Measurements from ENCODE around the gene PCDH1.
A peak's percentile ranks its signal among the peaks of the same experiment; 100 is the strongest.
"Not testable (repeated sequence)": the region's sequence is repeated elsewhere in the genome, so short reads cannot be mapped to it uniquely, and the experiment has no call there.

PCDH1 gene

GRCh38 chr5:141897425-141897824, 19.2 kb upstream of the PCDH1 start:
- DNase-seq = no peak

DNA sequence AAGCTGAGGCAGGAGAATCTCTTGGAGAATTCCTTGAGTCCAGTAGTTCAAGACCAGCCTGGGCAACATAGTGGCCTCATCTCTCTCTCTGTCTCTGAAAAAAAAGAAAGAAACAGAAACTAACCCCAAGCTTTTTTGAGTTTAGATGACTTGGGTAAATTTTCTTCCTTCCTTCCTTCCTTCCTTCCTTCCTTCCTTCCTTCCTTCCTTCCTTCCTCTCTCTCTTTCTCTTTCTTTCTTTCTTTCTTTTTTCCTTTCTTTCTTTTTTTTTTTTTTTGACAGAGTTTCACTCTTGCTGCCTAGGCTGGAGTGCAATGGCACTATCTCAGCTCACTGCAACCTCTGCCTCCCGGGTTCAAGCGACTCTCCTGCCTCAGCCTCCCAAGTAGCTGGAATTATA, 12.2 kb upstream of the PCDH1 start:
- DNase-seq = not testable (repeated sequence)

- DNase-seq = no peak
Measured at GRCh38 chr5:141889282-141889871, 11.2 kb upstream of the PCDH1 start.

- no peak for DNase-seq
Measured at GRCh38 chr5:141883892-141884318, 5.7 kb upstream of the PCDH1 start.

DNA sequence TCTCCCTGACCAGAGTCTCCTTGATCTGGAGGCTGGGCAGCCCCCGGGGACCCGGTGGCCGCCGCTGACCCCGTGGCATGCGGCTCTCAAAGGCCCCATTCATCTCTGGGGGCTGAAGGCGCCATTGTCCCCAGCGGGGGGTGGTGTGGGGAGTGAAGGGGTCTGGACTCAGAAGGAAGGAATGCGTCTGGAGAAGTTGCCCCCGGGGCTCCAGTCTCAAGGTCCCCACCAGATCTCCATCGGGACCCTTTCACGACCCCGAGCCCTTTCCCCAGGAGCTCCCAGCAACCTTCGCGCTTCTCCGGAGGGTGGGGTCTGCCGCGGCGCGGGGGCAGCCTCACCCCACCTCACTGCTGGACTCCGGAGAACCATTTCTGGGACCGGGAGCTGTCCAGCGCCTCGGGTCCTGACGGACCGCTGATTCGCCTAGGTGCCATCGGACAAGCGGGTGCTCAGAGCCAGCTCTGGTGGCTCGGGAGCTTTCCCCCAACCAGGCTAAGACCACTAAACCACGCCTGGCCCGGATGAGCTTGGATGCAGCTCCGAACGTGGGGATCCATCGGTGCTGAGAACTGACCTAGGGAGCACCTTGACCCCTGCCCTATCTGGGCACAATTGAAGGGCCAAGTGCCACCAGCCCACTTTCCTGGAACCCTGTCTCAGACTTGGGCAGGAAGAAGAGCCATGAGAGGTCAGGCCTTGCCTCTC, 5.1 kb upstream of the PCDH1 start:
- DNase-seq = no peak

DNA sequence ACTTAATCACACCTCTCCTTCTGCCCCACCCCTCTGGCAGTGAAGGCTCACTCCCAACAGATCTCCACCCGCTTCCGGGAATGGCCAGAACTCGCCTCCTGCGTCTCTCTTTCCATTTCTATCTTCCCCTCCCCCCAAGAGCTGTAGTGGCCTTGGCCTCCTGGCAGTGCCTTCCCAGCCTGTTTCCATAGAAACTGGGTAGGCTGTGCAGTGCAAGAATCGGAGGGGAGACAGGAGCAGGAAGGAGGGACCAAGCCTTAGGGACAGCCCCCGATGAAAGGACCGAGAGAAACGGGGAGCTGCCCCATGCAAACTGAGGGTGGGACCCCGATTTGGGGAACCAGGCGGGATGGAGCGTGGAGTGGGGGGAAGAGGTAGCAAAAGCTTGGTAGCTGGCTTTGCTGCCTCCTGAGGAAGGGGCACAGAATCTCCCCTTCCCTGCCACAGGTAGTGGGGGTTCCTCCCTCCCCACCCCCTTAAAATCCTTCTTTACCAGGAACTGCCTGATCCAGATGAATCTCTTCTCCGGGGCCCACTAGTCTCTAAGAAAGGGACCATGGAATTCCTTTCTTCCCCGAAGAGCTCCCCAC, 4.5 kb upstream of the PCDH1 start:
- DNase-seq = no peak

DNA sequence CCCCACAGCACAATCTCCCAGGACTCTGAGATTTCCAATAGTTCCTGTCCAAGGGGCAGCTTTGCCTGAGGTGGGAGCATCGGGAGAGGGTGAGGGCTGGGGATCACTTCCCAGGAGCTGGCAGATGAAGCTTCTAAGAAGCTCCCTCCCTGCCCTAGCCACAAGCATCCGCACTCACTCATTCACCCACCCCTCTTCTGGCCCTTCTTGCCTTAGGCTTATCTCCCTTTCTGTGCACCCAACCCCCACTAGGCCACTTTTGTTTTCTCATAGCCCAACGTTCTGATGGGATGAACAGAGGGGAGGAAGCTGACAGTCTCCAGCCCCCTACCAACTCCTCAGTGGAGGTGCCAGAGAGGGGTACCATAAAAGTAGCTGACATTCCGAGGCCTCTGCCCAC, 3.7 kb upstream of the PCDH1 start:
- DNase-seq = no peak

DNA sequence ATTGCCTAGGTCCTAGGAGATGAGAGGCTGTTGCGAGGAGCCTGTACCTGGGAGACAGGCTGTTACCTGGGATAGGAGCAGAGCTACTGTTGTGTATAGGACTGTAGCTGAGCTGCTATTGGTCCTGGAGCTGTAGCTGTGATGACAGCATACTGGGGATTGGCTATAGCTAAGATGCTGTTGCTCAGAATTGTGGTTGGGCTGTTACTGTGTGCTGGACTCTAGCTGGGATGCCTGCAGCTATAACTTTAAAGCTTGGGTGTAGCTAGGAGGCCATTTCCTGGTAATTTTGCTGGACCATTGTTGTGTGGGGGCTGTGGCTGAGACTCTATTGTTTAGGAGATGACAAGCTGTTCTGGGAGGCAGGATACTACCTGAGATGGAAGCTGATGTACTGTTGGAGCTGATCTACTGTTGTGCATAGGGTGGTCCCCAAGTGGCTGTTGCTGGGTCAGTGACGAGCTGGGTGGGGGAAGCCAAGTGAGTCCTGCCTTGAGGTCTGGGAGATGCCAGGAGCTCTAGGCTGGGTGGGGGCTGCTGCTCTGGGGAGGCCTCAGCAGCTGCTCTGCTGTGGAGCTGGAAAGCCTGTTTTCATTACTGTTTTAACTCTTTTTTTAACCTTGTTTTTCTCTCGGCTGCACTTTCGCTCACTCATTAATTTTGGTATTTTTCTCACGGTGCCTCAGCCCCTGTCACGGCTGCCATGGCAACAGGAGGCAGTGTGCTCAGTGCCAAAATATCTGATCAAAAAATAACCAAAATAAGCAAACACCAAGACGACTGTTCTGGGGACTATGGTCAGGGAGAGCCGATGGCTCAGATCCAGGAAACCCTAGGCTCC, 3.0 kb upstream of the PCDH1 start:
- no peak for DNase-seq

GRCh38 chr5:141879941-141880738, 1.9 kb upstream of the PCDH1 start:
- no peak for DNase-seq

GRCh38 chr5:141879426-141879759, 1.2 kb upstream of the PCDH1 start:
- DNase-seq = no peak

DNA sequence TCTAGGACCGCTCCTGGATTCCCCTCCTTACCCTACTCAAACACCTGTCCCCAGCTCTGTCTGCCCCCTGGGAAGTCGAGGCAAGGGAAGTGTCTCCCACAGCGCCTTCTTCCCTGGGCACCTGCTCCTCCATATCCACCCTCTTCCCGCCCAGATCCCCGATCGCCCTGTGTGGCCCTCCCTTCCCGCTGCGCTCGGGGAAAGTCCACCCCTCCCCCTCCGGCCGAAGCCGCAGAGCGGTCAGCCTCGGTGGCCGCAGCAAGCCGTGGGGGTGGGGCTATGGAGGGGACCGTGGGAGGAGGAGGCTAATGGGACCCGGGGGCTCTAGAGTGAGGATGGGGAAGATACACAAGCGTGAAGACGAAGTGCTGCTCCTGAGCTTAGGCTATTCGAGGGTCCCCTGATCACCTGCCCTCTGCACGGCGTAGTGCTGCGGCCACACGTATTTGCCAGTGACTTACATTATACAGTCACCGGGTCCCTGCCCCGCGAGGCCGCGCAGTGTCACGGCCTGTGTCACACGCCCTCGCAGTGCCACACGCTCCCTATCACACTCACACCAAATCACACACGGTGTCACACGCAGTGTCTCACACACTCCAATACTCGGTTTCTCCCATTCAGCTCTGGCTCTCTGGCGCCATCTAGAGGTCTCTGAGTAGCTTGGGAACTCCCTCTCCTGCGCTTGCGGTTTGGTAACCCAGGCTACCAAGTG, 658 bp upstream of the PCDH1 start:
- peak; percentile 81 for DNase-seq

- peak; percentile 46 for DNase-seq
Measured at GRCh38 chr5:141877356-141878185, 639 bp downstream of the PCDH1 start.

DNA sequence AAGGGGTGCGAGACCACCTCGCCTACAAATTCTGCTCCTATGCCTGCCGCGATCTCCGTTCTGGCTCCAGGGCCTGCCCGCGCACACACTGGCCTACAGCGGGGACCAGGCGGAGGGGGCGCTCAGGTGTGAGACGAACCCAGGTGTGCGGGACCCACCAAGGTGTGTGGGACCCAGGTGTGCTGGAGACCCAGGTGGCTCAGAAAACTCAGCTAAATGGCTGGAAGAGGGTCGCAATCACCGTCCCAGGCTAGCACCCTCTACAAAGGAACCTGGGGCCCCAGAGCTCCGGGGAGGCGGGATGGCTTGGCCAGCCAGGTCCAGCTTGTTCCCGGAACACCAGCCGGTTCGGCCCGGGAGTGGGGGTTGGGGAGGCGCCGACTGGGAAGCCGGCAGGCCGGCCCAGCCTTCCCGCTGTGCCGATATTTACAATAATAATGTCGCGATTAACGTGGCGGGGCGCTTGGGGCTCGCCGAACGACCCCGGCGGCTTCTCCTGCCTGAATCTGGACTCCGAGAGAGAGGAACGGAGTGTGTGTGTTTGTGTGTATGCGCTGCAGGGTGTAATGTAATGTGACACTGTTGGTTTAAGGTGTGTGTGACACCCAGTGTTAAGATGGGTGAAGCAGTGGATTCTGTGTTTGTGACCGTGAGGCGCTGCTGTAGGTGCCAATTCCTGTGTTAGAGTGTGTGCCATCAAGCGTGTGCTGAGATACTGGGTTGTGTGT, 1.4 kb downstream of the PCDH1 start:
- DNase-seq = no peak

- DNase-seq = no peak
Measured at GRCh38 chr5:141875795-141876627, 2.2 kb downstream of the PCDH1 start.

DNA sequence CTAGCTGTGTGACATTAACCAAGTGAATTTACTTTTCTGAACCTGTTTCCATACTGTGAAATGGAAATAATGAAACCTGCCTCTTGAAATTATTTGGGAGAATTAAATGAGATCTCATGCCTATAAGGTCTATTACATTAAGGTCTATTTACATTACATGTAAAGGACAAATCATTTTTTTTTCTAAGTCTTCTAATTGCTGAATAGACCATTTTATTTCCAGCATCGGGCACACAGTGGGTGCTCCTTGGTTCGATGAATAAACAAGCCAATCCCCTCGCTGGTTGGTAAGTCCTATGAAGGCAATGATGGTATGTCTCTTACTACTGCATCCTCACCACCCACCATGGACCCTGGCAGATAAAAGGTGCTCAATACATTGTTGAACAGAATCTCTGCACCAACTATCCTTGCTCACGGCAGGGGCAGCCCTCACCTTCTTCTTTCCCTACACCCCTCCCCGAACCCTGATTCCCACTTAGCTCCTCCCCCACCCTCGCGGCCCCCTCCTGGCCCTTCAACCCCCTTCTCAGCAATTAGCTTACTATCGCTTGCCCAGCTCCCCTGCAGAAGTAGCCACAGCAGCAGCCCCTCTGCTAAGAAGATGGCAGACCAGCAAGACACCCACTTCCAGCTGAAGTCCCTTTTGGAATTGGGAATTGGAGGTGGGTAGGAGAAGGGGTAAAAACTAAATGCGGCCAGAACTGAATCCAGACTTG, 3.0 kb downstream of the PCDH1 start:
- DNase-seq = no peak

DNA sequence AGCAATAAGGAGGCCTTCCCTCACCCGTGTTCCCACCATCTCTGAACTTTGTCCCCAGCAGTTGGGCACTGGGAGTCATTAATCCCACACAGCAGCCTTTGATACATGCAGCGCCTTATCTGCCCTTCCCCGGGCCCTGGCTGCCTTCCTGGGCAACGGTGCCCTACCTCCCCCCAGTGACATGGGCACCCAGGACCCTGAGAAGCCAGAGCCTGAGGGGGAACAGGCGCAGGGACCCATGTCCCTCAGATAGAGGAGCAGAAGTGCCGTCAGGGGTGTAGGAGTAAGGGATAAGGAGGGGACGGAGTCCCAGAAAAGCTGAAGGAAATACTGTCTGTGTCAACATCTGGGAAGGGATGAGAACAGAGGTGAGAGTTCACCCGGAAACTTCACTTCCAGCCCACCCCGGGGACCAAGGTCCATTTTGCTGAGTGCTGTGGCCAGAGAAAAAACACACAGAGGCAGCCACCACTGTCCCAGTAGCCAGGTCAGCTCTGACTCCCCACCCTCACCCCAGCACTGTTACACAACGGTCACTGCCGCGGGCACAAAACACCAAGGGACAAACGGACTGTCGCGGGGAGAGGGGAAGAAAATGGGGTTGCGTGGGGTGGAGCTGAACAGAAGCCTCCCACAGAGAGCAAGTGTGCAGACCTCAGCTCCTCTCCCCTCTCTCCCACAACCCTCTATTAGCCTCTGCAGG, 3.8 kb downstream of the PCDH1 start:
- DNase-seq = no peak

DNA sequence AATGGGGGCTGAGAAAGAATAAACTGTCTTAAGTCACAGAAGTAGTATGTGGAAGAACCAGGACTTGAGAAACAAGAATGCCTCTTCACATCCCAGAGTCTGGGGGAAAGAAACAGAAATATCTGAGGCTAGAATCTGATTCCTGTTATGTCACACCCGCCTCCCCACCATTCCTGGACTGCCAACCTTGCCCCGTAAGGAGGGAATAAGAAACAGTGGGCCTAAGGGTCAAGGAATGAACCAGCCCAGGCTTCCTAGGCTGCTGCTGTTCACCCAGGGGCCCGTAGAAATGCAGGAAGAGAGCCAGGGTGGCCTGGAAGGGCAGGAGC, 4.3 kb downstream of the PCDH1 start:
- no peak for DNase-seq
